ENCODE results near the gene STIM2.

STIM2 gene

GRCh38 chr4:26999689-27000088 is 139.0 kb downstream of the STIM2 start:
- TF ChIP-seq GATA3 (IDR thresholded peaks at IDR 0.05; ENCODE audit: low read depth, low read length), result no peak
- TF ChIP-seq GATA2 (IDR thresholded peaks at IDR 0.05; ENCODE audit: low read depth, low read length), result no peak

GRCh38 chr4:27000122-27000521 is 139.5 kb downstream of the STIM2 start:
- no peak for TF ChIP-seq GATA2 (IDR thresholded peaks at IDR 0.05; ENCODE audit: low read depth, low read length)
- no peak for TF ChIP-seq GATA3 (IDR thresholded peaks at IDR 0.05; ENCODE audit: low read depth, low read length)

- TF ChIP-seq GATA3 (IDR thresholded peaks at IDR 0.05; ENCODE audit: low read depth, low read length), result no peak
- no peak for TF ChIP-seq GATA2 (IDR thresholded peaks at IDR 0.05; ENCODE audit: low read depth, low read length)
These were observed 140.2 kb downstream of the STIM2 start for GRCh38 chr4:27000820-27001219.

DNA sequence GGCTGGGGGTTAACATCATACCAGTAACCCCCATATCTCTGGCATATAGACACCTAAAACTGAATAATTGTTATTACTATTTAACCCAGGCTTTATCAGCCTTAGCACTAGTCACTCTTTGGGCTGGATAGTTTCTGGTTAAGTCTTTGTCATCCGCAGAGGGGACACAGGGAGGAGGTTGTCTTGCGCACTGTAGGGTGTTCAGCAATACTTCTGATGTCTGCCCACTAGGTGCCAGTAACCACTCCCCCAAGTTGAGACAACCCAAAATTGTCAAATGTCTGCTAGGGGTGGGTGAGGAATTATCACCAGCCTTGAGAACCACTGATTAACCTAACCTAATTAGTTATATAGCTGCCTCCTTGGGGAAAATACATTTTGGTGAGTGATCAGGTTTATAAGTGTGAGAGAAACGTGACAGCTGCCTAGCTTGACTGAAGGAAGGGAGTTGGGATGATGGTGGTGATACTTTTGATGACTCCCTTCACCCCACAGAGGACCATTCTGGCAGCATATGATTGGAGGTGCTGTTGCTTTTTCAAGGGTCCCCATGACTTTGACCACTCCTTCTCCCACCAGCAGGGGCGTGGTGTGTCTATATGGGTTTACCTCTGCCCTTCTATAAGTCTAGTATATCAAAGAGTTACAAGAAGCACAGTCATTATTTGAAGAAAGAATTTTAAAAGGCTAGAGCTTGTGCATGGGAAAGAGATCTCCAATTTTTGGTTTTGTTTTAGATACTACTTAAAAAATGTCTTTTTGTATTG is 140.9 kb downstream of the STIM2 start:
- TF ChIP-seq GATA3 (IDR thresholded peaks at IDR 0.05; ENCODE audit: low read depth, low read length) (no peak), GATA2 (IDR thresholded peaks at IDR 0.05; ENCODE audit: low read depth, low read length) (no peak)

- no peak for TF ChIP-seq GATA2 (IDR thresholded peaks at IDR 0.05; ENCODE audit: low read depth, low read length)
- no peak for TF ChIP-seq GATA3 (IDR thresholded peaks at IDR 0.05; ENCODE audit: low read depth, low read length)
These were observed 143.0 kb downstream of the STIM2 start for GRCh38 chr4:27003642-27004113.

DNA sequence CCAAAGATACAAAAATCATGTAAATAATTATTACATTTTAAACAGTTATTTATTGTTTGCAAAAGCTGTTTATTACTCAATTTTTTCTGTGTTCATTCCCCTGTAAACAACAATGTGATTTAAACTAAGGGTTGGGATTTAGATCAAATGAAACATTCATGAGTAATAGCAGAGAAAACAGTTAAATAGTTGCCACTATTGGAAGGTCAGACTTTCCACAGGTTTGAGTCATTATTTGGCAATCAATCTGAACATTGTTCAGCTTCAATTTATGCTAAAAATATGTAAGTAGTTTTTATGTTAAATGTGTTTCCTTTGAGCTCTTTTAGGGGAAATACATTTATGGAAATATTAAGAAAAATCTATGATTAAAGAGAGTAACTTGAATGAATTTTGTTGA is 144.9 kb downstream of the STIM2 start:
- TF ChIP-seq GATA3 (IDR thresholded peaks at IDR 0.05; ENCODE audit: low read depth, low read length) (no peak), GATA2 (IDR thresholded peaks at IDR 0.05; ENCODE audit: low read depth, low read length) (no peak)

GRCh38 chr4:27005905-27006590 is 145.4 kb downstream of the STIM2 start:
- TF ChIP-seq GATA2 (IDR thresholded peaks at IDR 0.05; ENCODE audit: low read depth, low read length) (no peak), GATA3 (IDR thresholded peaks at IDR 0.05; ENCODE audit: low read depth, low read length) (no peak)

DNA sequence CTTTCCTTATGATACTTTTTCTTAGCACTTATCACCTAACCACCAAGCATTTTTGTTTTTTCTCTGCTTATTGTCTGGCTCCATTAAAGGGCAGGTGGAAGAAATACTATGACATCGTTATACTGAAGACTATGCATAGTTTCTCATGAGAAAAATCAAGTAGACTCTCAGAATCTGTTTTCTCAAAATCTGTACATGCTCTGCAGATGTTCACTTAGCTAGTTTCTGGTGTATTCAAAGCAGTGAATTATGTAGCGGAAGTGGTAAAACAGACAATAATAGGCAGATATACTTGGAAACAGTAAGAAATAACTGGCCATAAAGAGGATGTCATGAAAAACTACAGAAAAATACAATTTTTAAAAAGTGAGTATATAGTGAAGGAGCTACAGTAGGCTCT is 146.0 kb downstream of the STIM2 start:
- no peak for TF ChIP-seq GATA3 (IDR thresholded peaks at IDR 0.05; ENCODE audit: low read depth, low read length)
- no peak for TF ChIP-seq GATA2 (IDR thresholded peaks at IDR 0.05; ENCODE audit: low read depth, low read length)

GRCh38 chr4:27007507-27007906 is 146.9 kb downstream of the STIM2 start:
- TF ChIP-seq GATA3 (IDR thresholded peaks at IDR 0.05; ENCODE audit: low read depth, low read length) (no peak), GATA2 (IDR thresholded peaks at IDR 0.05; ENCODE audit: low read depth, low read length) (no peak)

- TF ChIP-seq GATA2 (IDR thresholded peaks at IDR 0.05; ENCODE audit: low read depth, low read length) (no peak), GATA3 (IDR thresholded peaks at IDR 0.05; ENCODE audit: low read depth, low read length) (no peak)
These were observed 148.0 kb downstream of the STIM2 start for GRCh38 chr4:27008679-27009078.

DNA sequence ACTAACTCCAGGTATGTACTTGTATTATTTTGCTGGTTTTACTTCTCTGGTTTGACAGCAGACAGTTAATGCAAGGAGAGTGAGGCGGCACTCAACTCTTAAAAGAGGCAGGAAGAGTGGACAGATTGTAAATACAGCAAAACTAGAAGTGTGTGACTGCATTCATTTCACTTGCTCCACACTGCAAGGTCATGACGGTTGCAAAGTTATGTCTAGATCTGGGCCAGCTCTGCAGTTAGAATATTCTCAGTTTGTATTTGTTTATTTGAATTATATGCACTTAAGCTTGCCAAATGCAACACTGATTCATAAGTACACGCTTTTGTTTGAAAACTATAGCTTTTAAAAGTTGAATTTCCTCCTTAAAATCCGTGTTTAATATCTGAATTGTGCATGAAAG is 148.9 kb downstream of the STIM2 start:
- TF ChIP-seq GATA3 (IDR thresholded peaks at IDR 0.05; ENCODE audit: low read depth, low read length) (no peak), GATA2 (IDR thresholded peaks at IDR 0.05; ENCODE audit: low read depth, low read length) (no peak)

GRCh38 chr4:27010334-27010940 is 149.8 kb downstream of the STIM2 start:
- TF ChIP-seq GATA2 (IDR thresholded peaks at IDR 0.05; ENCODE audit: low read depth, low read length) (no peak), GATA3 (IDR thresholded peaks at IDR 0.05; ENCODE audit: low read depth, low read length) (no peak)

- no peak for TF ChIP-seq GATA3 (IDR thresholded peaks at IDR 0.05; ENCODE audit: low read depth, low read length)
- TF ChIP-seq GATA2 (IDR thresholded peaks at IDR 0.05; ENCODE audit: low read depth, low read length), result no peak
These were observed 150.8 kb downstream of the STIM2 start for GRCh38 chr4:27011401-27011800.

GRCh38 chr4:27013012-27013411 is 152.4 kb downstream of the STIM2 start:
- TF ChIP-seq GATA2 (IDR thresholded peaks at IDR 0.05; ENCODE audit: low read depth, low read length) (no peak), GATA3 (IDR thresholded peaks at IDR 0.05; ENCODE audit: low read depth, low read length) (no peak)

DNA sequence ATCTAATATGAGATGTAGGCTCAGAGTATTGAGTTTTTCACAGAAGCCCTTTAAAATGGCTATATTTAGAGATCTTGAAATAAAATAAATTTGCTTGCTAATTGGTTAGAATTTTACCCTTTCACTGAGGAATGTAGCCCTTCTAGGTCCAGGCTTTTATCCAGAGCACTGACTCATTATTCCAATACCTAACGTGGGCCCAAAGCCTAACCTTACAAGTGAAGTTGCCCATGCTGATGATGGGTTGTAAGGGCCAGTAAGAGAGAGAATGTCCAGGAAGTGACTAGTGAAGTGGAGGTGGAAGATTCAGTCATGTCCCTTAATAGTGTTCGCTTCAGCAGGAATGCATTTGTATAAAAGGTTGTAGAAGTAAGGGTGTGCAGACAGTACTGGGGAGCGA is 155.9 kb downstream of the STIM2 start:
- TF ChIP-seq GATA3 (IDR thresholded peaks at IDR 0.05; ENCODE audit: low read depth, low read length) (no peak), GATA2 (IDR thresholded peaks at IDR 0.05; ENCODE audit: low read depth, low read length) (no peak)

All from SH-SY5Y (cell line).